Trophoblast cell (in vitro differentiated cells and primary cell): Measurements from ENCODE around the gene P4HA3.

Experiments
- DNase-seq, 2 donors: peaks; one replicate each; pipeline ENCODE4 v3.0.0-alpha.2; 2016
- H2AFZ ChIP-seq: 2 replicates; pipeline ENCODE4 v1.6.1; 2013; ENCODE audit warnings: low read length, moderate library complexity, mild to moderate bottlenecking; ENCODE audit not compliant: insufficient read depth, poor library complexity
- H2AK5ac ChIP-seq: 2 replicates; pipeline ENCODE4 v1.6.1; 2013; ENCODE audit warnings: mild to moderate bottlenecking, low read length
- H2BK120ac ChIP-seq: 2 replicates; pipeline ENCODE4 v1.6.1; 2013; ENCODE audit warnings: low read length, mild to moderate bottlenecking, moderate library complexity; ENCODE audit not compliant: insufficient read depth, poor library complexity
- H2BK12ac ChIP-seq: 2 replicates; pipeline ENCODE4 v1.6.1; 2013; ENCODE audit warnings: mild to moderate bottlenecking, low read length, moderate library complexity
- H2BK5ac ChIP-seq: 2 replicates; pipeline ENCODE4 v1.6.1; 2013; ENCODE audit warnings: low read length, low read depth, moderate library complexity, mild to moderate bottlenecking; ENCODE audit not compliant: poor library complexity
- H3K14ac ChIP-seq: 2 replicates; pipeline ENCODE4 v1.6.1; 2013; ENCODE audit warnings: mild to moderate bottlenecking, low read length
- H3K18ac ChIP-seq: 2 replicates; pipeline ENCODE4 v1.6.1; 2013; ENCODE audit warnings: mild to moderate bottlenecking, low read length
- H3K23ac ChIP-seq: 2 replicates; pipeline ENCODE4 v1.6.1; 2013; ENCODE audit warnings: low read length
- H3K27ac ChIP-seq: 2 replicates; pipeline ENCODE4 v1.5.1; 2013; ENCODE audit warnings: low read depth, mild to moderate bottlenecking, inconsistent platforms, low read length, moderate library complexity
- H3K27me3 ChIP-seq: 2 replicates; pipeline ENCODE4 v1.6.1; 2013; ENCODE audit warnings: inconsistent platforms, mild to moderate bottlenecking, low read length, moderate library complexity; ENCODE audit not compliant: insufficient read depth
- H3K36me3 ChIP-seq, 2 experiments: 1 replicate in 1 of 2; 2 replicates in 1 of 2; pipeline ENCODE4 v1.6.1; 2013; ENCODE audit warnings: low read length in 2 of 2, mild to moderate bottlenecking in 2 of 2, moderate library complexity in 1 of 2; ENCODE audit not compliant: insufficient read depth in 2 of 2, control insufficient read depth in 1 of 2
- H3K4ac ChIP-seq: 2 replicates; pipeline ENCODE4 v1.6.1; 2013; ENCODE audit warnings: low read depth, mild to moderate bottlenecking, low read length, moderate library complexity
- H3K4me1 ChIP-seq, 2 experiments: 1 replicate in 1 of 2; 2 replicates in 1 of 2; pipeline ENCODE4 v1.6.1; 2013; ENCODE audit warnings: low read length in 2 of 2, mild to moderate bottlenecking in 2 of 2, moderate library complexity in 1 of 2; ENCODE audit not compliant: insufficient read depth in 2 of 2, control insufficient read depth in 1 of 2
- H3K4me2 ChIP-seq: 2 replicates; pipeline ENCODE4 v1.6.1; 2013; ENCODE audit warnings: inconsistent platforms, mild to moderate bottlenecking, low read length, moderate library complexity
- H3K4me3 ChIP-seq: 2 replicates; pipeline ENCODE4 v1.5.1; 2013; ENCODE audit warnings: mild to moderate bottlenecking, low read depth, low read length, inconsistent platforms
- H3K79me1 ChIP-seq: one replicate; pipeline ENCODE4 v1.6.1; 2013; ENCODE audit warnings: low read length
- H3K79me2 ChIP-seq: 2 replicates; pipeline ENCODE4 v1.6.1; 2013; ENCODE audit warnings: low read length, mild to moderate bottlenecking; ENCODE audit not compliant: control insufficient read depth, insufficient read depth, poor library complexity
- H3K9ac ChIP-seq: 2 replicates; pipeline ENCODE4 v1.6.1; 2013; ENCODE audit warnings: mild to moderate bottlenecking, low read length
- H3K9me3 ChIP-seq: 2 replicates; pipeline ENCODE4 v1.6.1; 2013; ENCODE audit warnings: low read depth, mild to moderate bottlenecking, control low read depth, inconsistent platforms, low read length; ENCODE audit not compliant: insufficient read depth
- H4K12ac ChIP-seq: 2 replicates; pipeline ENCODE4 v1.6.1; 2013; ENCODE audit warnings: low read depth, mild to moderate bottlenecking, low read length, moderate library complexity
- H4K8ac ChIP-seq: 2 replicates; pipeline ENCODE4 v1.6.1; 2013; ENCODE audit warnings: low read depth, mild to moderate bottlenecking, low read length, moderate library complexity
- H4K91ac ChIP-seq: one replicate; pipeline ENCODE4 v1.6.1; 2013; ENCODE audit warnings: low read depth, mild to moderate bottlenecking, low read length, moderate library complexity
- WGBS: extraction: QIAGEN DNeasy Blood & Tissue Kit; methylation state at CpG from one replicate; pipeline ENCODE4 v1.1.7; 2013; ENCODE audit warnings: missing lambda C conversion rate; ENCODE audit not compliant: insufficient read length, insufficient coverage; ENCODE audit errors: extremely low coverage; 5-methylcytosine and 5-hydroxymethylcytosine counted together

Gene P4HA3

DNA sequence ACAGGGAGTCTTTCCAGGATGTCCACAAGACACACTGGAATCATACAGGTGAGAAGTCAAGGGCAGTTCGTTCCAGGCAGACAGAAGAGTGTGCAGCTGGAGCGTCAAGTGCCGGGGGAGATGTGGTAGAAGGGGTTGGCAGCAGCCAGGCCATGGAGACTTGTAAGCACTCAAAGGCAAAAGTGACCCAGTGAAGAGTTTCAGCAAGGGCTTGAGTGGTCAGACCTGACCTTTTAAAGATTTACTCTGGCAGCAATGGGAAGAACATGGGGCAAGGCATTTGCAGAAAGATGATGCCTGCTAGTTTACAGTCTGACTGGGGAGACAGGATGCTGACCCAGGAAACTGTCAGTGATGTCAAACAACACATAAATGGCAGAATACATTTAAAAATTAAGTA is 29.0 kb downstream of the P4HA3 start:
- Histone ChIP-seq H2AK5ac (no peak overlapping the region), H3K36me3 (no peaks in the 10 kb centered on the region), H2BK5ac (no peak overlapping the region), H3K4me2 (no peak overlapping the region), H3K79me1 (no peaks in the 10 kb centered on the region), H3K79me2 (no peaks in the 10 kb centered on the region), H2BK12ac (no peak overlapping the region), H3K9ac (no peak overlapping the region), H2BK120ac (no peak overlapping the region), H4K91ac (no peak overlapping the region), H3K14ac (no peak overlapping the region), H3K9me3 (no peaks in the 10 kb centered on the region), H3K4ac (no peak overlapping the region), H4K12ac (no peak overlapping the region), H3K4me3 (no peak overlapping the region), H3K18ac (no peak overlapping the region), H3K4me1 (peaks cover 3 to 8% of the 10 kb centered on the region in 2 experiments), H2AFZ (no peak overlapping the region), H3K23ac (no peak overlapping the region), H3K27me3 (no peaks in the 10 kb centered on the region), H3K27ac (no peak overlapping the region), H4K8ac (no peak overlapping the region)
- no peak for DNase-seq
- WGBS: no CpG with 5 or more reads among the region's 3 CpGs

DNA sequence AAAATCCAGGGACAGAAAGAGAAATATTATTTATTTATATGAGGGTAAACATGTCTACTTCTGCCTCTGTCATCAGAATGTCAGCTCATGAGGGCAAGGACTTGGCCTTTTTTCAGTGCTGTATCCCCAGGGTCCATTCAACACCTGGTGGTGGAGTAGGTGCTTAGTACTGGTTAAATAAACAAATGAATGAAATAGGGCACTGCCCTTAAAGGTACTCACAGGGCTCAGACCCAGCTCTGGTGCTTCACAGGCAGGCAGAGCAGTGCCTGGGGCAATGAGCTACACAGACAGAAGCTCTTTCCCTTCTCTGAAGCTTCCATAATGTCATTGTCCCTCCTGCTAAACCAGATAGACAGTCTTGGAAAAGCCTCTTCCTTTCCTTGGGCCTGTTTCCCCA is 30.9 kb downstream of the P4HA3 start:
- no peaks in the 10 kb centered on the region for H3K9me3 ChIP-seq
- no peak overlapping the region for H4K12ac ChIP-seq
- H3K4ac ChIP-seq: no peak overlapping the region
- no peak overlapping the region for H2BK12ac ChIP-seq
- H4K91ac ChIP-seq: no peak overlapping the region
- no peak overlapping the region for H3K23ac ChIP-seq
- no peak overlapping the region for H2AK5ac ChIP-seq
- H3K27me3 ChIP-seq: no peaks in the 10 kb centered on the region
- no peak overlapping the region for H4K8ac ChIP-seq
- no peaks in the 10 kb centered on the region for H3K79me2 ChIP-seq
- H3K4me3 ChIP-seq: no peak overlapping the region
- H3K18ac ChIP-seq: no peak overlapping the region
- no peaks in the 10 kb centered on the region for H3K36me3 ChIP-seq
- H3K27ac ChIP-seq: no peak overlapping the region
- H3K9ac ChIP-seq: no peak overlapping the region
- H2AFZ ChIP-seq: no peak overlapping the region
- H3K79me1 ChIP-seq: no peaks in the 10 kb centered on the region
- peaks cover 3 to 10% of the 10 kb centered on the region in 2 experiments for H3K4me1 ChIP-seq
- no peak overlapping the region for H2BK5ac ChIP-seq
- no peak overlapping the region for H3K4me2 ChIP-seq
- no peak overlapping the region for H3K14ac ChIP-seq
- no peak overlapping the region for H2BK120ac ChIP-seq
- DNase-seq: no peak

DNA sequence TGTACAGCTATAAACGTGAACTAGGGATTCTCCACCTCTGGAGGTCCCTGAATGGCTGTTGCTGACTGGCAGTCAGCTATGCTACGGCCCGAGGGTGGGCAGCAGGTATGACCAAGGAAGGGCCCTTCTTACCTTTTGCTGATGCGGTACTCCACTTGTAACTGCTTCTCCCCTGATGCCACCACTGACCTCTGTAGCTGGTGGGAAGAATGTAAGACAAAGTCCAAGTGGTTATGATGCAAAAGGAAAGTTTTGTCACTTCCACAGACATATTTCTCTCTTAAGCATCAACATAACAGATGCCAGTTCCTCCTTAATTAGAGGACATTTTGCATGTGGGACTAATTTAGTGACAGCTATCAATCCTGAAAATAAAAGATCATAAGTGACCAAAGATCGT is 32.2 kb downstream of the P4HA3 start:
- Histone ChIP-seq H4K91ac (no peak overlapping the region), H3K4ac (no peak overlapping the region), H2AK5ac (no peak overlapping the region), H3K9ac (no peak overlapping the region), H3K14ac (no peak overlapping the region), H3K27me3 (no peaks in the 10 kb centered on the region), H3K4me3 (no peak overlapping the region), H4K8ac (no peak overlapping the region), H2BK120ac (no peak overlapping the region), H3K79me1 (no peaks in the 10 kb centered on the region), H2BK12ac (no peak overlapping the region), H2AFZ (no peak overlapping the region), H3K4me2 (no peak overlapping the region), H3K36me3 (no peaks in the 10 kb centered on the region), H2BK5ac (no peak overlapping the region), H3K18ac (no peak overlapping the region), H3K79me2 (no peaks in the 10 kb centered on the region), H3K27ac (peak overlapping the region; percentile 43), H4K12ac (no peak overlapping the region), H3K4me1 (peaks cover 3 to 10% of the 10 kb centered on the region in 2 experiments), H3K23ac (no peak overlapping the region), H3K9me3 (no peaks in the 10 kb centered on the region)
- no peak for DNase-seq
- no CpG with 5 or more reads among the region's 5 CpGs for WGBS

DNA sequence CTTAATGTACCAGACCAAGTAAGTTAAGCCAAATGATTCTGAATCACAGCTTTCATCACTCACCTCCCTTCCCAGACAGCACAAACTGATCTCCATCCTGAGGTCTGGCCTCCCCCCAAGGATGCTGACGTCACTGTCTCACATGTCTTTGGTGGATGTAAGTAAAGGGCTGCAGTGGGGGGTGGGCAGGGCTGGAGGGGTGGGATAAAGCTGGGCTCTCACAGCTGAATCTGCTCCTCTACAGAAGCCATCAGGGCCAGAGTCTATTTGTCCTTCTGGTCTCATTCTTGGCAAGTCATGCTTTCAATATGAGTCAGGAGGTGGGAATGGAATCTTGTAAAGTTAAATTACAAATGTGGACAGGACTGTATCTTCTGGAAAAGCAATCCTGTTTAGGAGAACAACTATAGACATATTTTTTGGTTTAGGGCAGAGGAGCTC is 32.7 kb downstream of the P4HA3 start:
- no peaks in the 10 kb centered on the region for H3K9me3 ChIP-seq
- H2AK5ac ChIP-seq: no peak overlapping the region
- DNase-seq: peak in 1 of 2 donors; percentile 67
- no peak overlapping the region for H4K12ac ChIP-seq
- no peaks in the 10 kb centered on the region for H3K79me1 ChIP-seq
- no peak overlapping the region for H3K14ac ChIP-seq
- no peak overlapping the region for H3K9ac ChIP-seq
- H4K91ac ChIP-seq: no peak overlapping the region
- WGBS: no CpG with 5 or more reads among the region's 1 CpG
- H3K27ac ChIP-seq: peak overlapping the region; percentile 43
- no peak overlapping the region for H2BK12ac ChIP-seq
- no peaks in the 10 kb centered on the region for H3K79me2 ChIP-seq
- no peak overlapping the region for H2AFZ ChIP-seq
- no peak overlapping the region for H3K18ac ChIP-seq
- H3K27me3 ChIP-seq: no peaks in the 10 kb centered on the region
- no peak overlapping the region for H3K4me2 ChIP-seq
- no peak overlapping the region for H2BK5ac ChIP-seq
- no peak overlapping the region for H4K8ac ChIP-seq
- no peak overlapping the region for H2BK120ac ChIP-seq
- peaks cover 3 to 10% of the 10 kb centered on the region in 2 experiments for H3K4me1 ChIP-seq
- no peaks in the 10 kb centered on the region for H3K36me3 ChIP-seq
- no peak overlapping the region for H3K4ac ChIP-seq
- no peak overlapping the region for H3K23ac ChIP-seq
- no peak overlapping the region for H3K4me3 ChIP-seq
